Left lung (tissue), 10 donors: ENCODE data around the gene CAMK2N2. TPM values are rescaled to one million over a fixed set of nuclear protein-coding genes. Genes with fewer than 3 reads are reported as not detected.

Experiments
- ATAC-seq: fragments of 200-7000 bp; cut with Tn5 transposase; one replicate; pipeline ENCODE4 v1.9.1; 2020; ENCODE audit warnings: moderate library complexity
- DNase-seq, 4 donors: peaks; one replicate each; pipeline ENCODE4 v3.0.0-alpha.2; 2013 to 2020
- H3K27ac ChIP-seq, 2 donors: fragments of 200-600 bp; sonication (generic) in 1 of 2; one replicate each; pipeline versions ENCODE4 v1.5.0 to v1.8.0; 2020 to 2021
- H3K27me3 ChIP-seq, 2 donors: fragments of 200-600 bp; sonication (generic) in 1 of 2; one replicate each; pipeline versions ENCODE4 v1.5.0 to v1.8.0; 2020 to 2021
- H3K36me3 ChIP-seq, 2 donors: fragments of 200-600 bp; sonication (generic) in 1 of 2; one replicate each; pipeline versions ENCODE4 v1.5.0 to v1.8.0; 2020 to 2021
- H3K4me1 ChIP-seq, 2 donors: fragments of 200-600 bp; one replicate each; pipeline ENCODE4 v1.8.0; 2021
- H3K4me3 ChIP-seq, 2 donors: fragments of 200-600 bp; sonication (generic) in 1 of 2; one replicate each; pipeline versions ENCODE4 v1.5.0 to v1.8.0; 2020 to 2021; ENCODE audit warnings: mild to moderate bottlenecking in 1 of 2
- H3K9me3 ChIP-seq, 2 donors: fragments of 200-600 bp; sonication (generic) in 1 of 2; one replicate each; pipeline versions ENCODE4 v1.5.0 to v1.8.0; 2020 to 2021
- intact Hi-C, 2 donors: fragments of 100-400 bp; cut with DNase I; formaldehyde crosslinking; loops; one replicate each; pipeline versions ENCODE4 v1.11.2 to v1.14.2; 2022
- polyA plus RNA-seq, 6 donors: library from polyadenylated mRNA; unstranded; fragments of 120-200 nt; gene quantifications; one replicate each; pipeline ENCODE4 v1.2.1, GENCODE V29; 2013; ENCODE audit not compliant: insufficient read length in 6 of 6
- total RNA-seq, 2 donors: library from RNA; stranded (reverse); fragmentation: NEBNext Ultra II Directional; extraction: Animal tissue kit (Norgen Biotek cat#: 25700); gene quantifications; one replicate each; pipeline ENCODE4 v1.2.1, GENCODE V29; 2021
- TF ChIP-seq, protein P1 (sequence below), 2 donors: fragments of 200-600 bp; sonication (generic) in 1 of 2; IDR thresholded peaks; one replicate each; pipeline versions ENCODE4 v1.5.0 to v1.8.0; 2021; ENCODE audit warnings: antibody characterized with exemption in 2 of 2
- donor health status: DM: no; HTN: yes; CAD: no.
- donor health status: DM: no; HTN: no; CAD: no.

CAMK2N2 gene
- total and polyA plus RNA-seq, 8 donors, result 0.10 to 1.0 (median 0.22) TPM; not detected in 1

GRCh38 chr3:184233127-184233843 lies 28.1 kb downstream of the CAMK2N2 start:
- H3K4me1 ChIP-seq, result peaks cover 12 to 23% of the 10 kb centered on the region in 2 donors
- no peaks in the 10 kb centered on the region for H3K9me3 ChIP-seq
- intact Hi-C loops, result loop anchor here in 1 of 2 donors (10.0 kb wide), 1 partner anchor 88 kb away; no protein-coding TSS in a partner anchor
- DNase-seq, result peak in 1 of 4 donors; percentile 60
- no peak overlapping the region for H3K4me3 ChIP-seq
- no peak for ATAC-seq
- peaks cover 41 to 77% of the 10 kb centered on the region in 2 donors for H3K27me3 ChIP-seq
- no peaks in the 10 kb centered on the region for H3K36me3 ChIP-seq
- no peak overlapping the region for H3K27ac ChIP-seq
- TF ChIP-seq, protein P1, sequence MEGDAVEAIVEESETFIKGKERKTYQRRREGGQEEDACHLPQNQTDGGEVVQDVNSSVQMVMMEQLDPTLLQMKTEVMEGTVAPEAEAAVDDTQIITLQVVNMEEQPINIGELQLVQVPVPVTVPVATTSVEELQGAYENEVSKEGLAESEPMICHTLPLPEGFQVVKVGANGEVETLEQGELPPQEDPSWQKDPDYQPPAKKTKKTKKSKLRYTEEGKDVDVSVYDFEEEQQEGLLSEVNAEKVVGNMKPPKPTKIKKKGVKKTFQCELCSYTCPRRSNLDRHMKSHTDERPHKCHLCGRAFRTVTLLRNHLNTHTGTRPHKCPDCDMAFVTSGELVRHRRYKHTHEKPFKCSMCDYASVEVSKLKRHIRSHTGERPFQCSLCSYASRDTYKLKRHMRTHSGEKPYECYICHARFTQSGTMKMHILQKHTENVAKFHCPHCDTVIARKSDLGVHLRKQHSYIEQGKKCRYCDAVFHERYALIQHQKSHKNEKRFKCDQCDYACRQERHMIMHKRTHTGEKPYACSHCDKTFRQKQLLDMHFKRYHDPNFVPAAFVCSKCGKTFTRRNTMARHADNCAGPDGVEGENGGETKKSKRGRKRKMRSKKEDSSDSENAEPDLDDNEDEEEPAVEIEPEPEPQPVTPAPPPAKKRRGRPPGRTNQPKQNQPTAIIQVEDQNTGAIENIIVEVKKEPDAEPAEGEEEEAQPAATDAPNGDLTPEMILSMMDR (IDR thresholded peaks at IDR 0.05), result no peak

- Histone ChIP-seq H3K27ac (no peak overlapping the region), H3K27me3 (peaks cover 46 to 89% of the 10 kb centered on the region in 2 donors), H3K4me1 (peaks cover 12 to 23% of the 10 kb centered on the region in 2 donors), H3K36me3 (no peaks in the 10 kb centered on the region), H3K9me3 (no peaks in the 10 kb centered on the region), H3K4me3 (no peak overlapping the region)
- intact Hi-C loops, result loop anchor here in 1 of 2 donors (10.0 kb wide), 1 partner anchor 87 kb away; no protein-coding TSS in a partner anchor
- TF ChIP-seq, protein P1 (IDR thresholded peaks at IDR 0.05), result no peak
- ATAC-seq (no peak), DNase-seq (no peak)
Measured at GRCh38 chr3:184231671-184232070, 29.7 kb downstream of the CAMK2N2 start.

DNA sequence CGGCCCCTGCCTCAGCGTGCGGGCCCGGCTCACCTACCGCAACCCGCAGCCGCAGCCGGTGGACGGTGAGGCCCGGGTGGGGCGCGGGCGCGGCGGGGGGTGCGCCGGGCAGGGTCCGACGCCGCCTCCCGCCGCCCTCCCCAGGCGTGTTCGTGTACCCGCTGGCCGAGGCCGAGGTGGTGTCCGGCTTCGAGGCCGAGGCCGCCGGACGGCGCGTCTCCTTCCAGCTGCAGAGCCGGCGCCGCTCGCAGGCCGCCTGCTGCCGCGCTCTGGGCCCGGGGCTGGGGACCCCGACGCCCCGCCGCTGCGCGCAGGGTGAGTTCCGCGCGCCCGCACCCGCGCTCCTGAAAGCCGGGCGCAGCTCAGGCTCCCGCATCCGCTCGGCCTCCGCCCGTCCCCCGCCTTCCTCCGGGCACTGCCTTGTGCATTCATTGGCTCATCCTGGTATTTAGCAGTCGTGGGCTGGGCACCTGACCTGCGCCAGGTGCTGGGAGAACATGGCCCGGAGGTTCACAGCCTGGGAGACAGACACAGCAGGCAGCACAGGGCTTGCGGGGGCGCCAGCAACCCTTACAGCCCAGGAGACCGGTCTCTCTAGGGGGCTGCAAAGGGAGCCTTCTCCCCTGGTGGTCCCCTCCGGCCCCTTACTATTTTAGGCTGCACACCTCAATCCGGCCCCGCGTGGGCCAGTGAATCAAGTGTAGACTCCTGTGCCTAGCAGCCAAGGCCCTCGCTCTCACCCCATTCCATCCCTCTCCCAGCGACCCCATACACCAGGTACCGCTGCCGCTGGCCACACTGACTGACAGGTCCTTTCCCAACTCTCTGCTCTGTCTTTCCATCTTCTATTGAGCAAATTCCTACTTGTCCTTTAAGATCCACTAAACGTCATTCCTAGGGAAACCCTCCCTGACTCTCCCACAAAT lies 30.5 kb downstream of the CAMK2N2 start:
- Histone ChIP-seq H3K27me3 (peaks cover 46 to 92% of the 10 kb centered on the region in 2 donors), H3K4me1 (peaks cover 12 to 23% of the 10 kb centered on the region in 2 donors), H3K9me3 (no peaks in the 10 kb centered on the region), H3K36me3 (no peaks in the 10 kb centered on the region), H3K4me3 (peak overlapping the region in 1 of 2 donors; percentile 40), H3K27ac (no peak overlapping the region)
- intact Hi-C loops, result loop anchor here in 1 of 2 donors (10.0 kb wide), 1 partner anchor 86 kb away; no protein-coding TSS in a partner anchor
- TF ChIP-seq, protein P1 (IDR thresholded peaks at IDR 0.05), result no peak
- DNase-seq (peak in 1 of 4 donors; percentile 78), ATAC-seq (peak; percentile 26)

- peaks cover 46 to 99% of the 10 kb centered on the region in 2 donors for H3K27me3 ChIP-seq
- TF ChIP-seq, protein P1 (IDR thresholded peaks at IDR 0.05), result no peak
- no peaks in the 10 kb centered on the region for H3K36me3 ChIP-seq
- no peaks in the 10 kb centered on the region for H3K9me3 ChIP-seq
- DNase-seq (peak in 1 of 4 donors; percentile 63), ATAC-seq (no peak)
- H3K4me1 ChIP-seq, result peaks cover 12 to 23% of the 10 kb centered on the region in 2 donors
- no peak overlapping the region for H3K27ac ChIP-seq
- H3K4me3 ChIP-seq, result peak overlapping the region; percentile 27 to 40
- intact Hi-C loops, result loop anchor here in 1 of 2 donors (10.0 kb wide), 1 partner anchor 85 kb away; no protein-coding TSS in a partner anchor
Measured at GRCh38 chr3:184230081-184230602, 31.2 kb downstream of the CAMK2N2 start.
